ENCODE results near the gene SF3B5.
"Not testable (repeated sequence)": the region's sequence is repeated elsewhere in the genome, so short reads cannot be mapped to it uniquely, and the experiment has no call there.

SF3B5 gene

GRCh38 chr6:144104488-144104887, 9.1 kb upstream of the SF3B5 start:
- DNase-seq, result no peak

- DNase-seq, result no peak
Observed at GRCh38 chr6:144103026-144103563, 7.7 kb upstream of the SF3B5 start.

- DNase-seq, result no peak
Observed at GRCh38 chr6:144098993-144099392, 3.6 kb upstream of the SF3B5 start.

- no peak for DNase-seq
Observed at GRCh38 chr6:144094731-144095133, 641 bp downstream of the SF3B5 start.

- no peak for DNase-seq
Observed at GRCh38 chr6:144093658-144094057, 1.7 kb downstream of the SF3B5 start.

GRCh38 chr6:144093236-144093635, 2.1 kb downstream of the SF3B5 start:
- no peak for DNase-seq

GRCh38 chr6:144090384-144090783, 5.0 kb downstream of the SF3B5 start:
- no peak for DNase-seq

GRCh38 chr6:144087789-144088426, 7.5 kb downstream of the SF3B5 start:
- no peak for DNase-seq

GRCh38 chr6:144086959-144087358, 8.4 kb downstream of the SF3B5 start:
- no peak for DNase-seq

GRCh38 chr6:144083172-144083571, 12.2 kb downstream of the SF3B5 start:
- no peak for DNase-seq

GRCh38 chr6:144082412-144082811, 13.0 kb downstream of the SF3B5 start:
- not testable (repeated sequence) for DNase-seq

- DNase-seq, result no peak
Observed at GRCh38 chr6:144077871-144078270, 17.5 kb downstream of the SF3B5 start.

- DNase-seq, result no peak
Observed at GRCh38 chr6:144075875-144076274, 19.5 kb downstream of the SF3B5 start.

GRCh38 chr6:144075187-144075586, 20.2 kb downstream of the SF3B5 start:
- no peak for DNase-seq

- no peak for DNase-seq
Observed at GRCh38 chr6:144073024-144073423, 22.3 kb downstream of the SF3B5 start.

GRCh38 chr6:144069506-144069905, 25.9 kb downstream of the SF3B5 start:
- no peak for DNase-seq

- DNase-seq, result no peak
Observed at GRCh38 chr6:144068794-144069193, 26.6 kb downstream of the SF3B5 start.

- no peak for DNase-seq
Observed at GRCh38 chr6:144066741-144067484, 28.5 kb downstream of the SF3B5 start.

- no peak for DNase-seq
Observed at GRCh38 chr6:144066255-144066654, 29.1 kb downstream of the SF3B5 start.

- no peak for DNase-seq
Observed at GRCh38 chr6:144065213-144065660, 30.1 kb downstream of the SF3B5 start.

GRCh38 chr6:144064402-144065212, 30.8 kb downstream of the SF3B5 start:
- peak; percentile 48 for DNase-seq

- DNase-seq, result peak; percentile 74
Observed at GRCh38 chr6:144063744-144064401, 31.5 kb downstream of the SF3B5 start.

GRCh38 chr6:144063246-144063743, 32.1 kb downstream of the SF3B5 start:
- DNase-seq, result no peak
